Measurements from ENCODE around the gene LYRM9. TPM values are rescaled to one million over a fixed set of nuclear protein-coding genes. Genes with fewer than 3 reads are reported as not detected.

LYRM9 gene
- polyA plus RNA-seq, 3 donors = 5.9 to 7.6 (median 6.3) TPM

DNA sequence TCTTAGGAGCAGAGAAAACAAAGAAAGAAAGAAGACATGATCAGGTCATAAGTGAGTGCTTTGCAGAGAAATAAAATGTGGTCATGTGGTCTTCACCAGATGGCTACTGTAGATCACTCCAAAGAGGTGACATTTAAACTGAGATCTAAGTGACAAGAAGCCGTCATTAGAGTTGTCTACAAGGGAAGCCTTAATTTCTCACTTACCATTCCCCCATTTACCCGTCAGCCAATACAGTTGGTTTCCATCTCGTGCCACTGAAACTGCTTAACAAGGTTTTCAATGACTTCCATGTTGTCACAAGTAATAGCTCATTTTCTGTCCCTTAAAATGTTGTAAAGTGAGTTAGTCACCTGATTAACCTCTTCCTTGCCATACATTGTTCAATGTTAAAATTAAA, 6.4 kb upstream of the LYRM9 start:
- Mint-ChIP-seq H3K4me3 (no peak overlapping the region), H3K4me1 (peaks cover 1% of the 10 kb centered on the region), H3K27me3 (ENCODE audit: low read depth in 3 of 3) (peaks cover 0 to 6% (median 3%) of the 10 kb centered on the region in 3 donors), H3K27ac (no peak overlapping the region), H3K36me3 (no peaks in the 10 kb centered on the region), H3K9me3 (peaks cover 0 to 2% (median 0%) of the 10 kb centered on the region in 7 donors)
- Histone ChIP-seq H3K36me3 (replicated peaks in 1 of 2; ENCODE audit: control insufficient read depth in 1 of 2, insufficient read depth in 2 of 2, low read length in 2 of 2) (no peaks in the 10 kb centered on the region), H4K20me1 (ENCODE audit: insufficient read depth, low read length) (no peaks in the 10 kb centered on the region), H3K27me3 (ENCODE audit: control insufficient read depth in 2 of 2, insufficient read depth in 2 of 2, low read length in 2 of 2) (no peaks in the 10 kb centered on the region), H3K4me2 (replicated peaks; ENCODE audit: extremely low read depth, low read length, poor library complexity, severe bottlenecking) (no peak overlapping the region), H3K9me3 (replicated peaks in 1 of 2; ENCODE audit: control insufficient read depth in 1 of 2, insufficient read depth in 1 of 2, low read length in 2 of 2) (no peaks in the 10 kb centered on the region), H2AFZ (ENCODE audit: insufficient read depth, low read depth, low read length, poor library complexity, severe bottlenecking) (no peak overlapping the region), H3K4me3 (replicated peaks in 1 of 3; ENCODE audit: low read depth in 2 of 3, low read length in 3 of 3) (no peak overlapping the region), H3K79me2 (ENCODE audit: insufficient read depth, low read length) (no peaks in the 10 kb centered on the region), H3K9ac (ENCODE audit: insufficient read depth, low read length, poor library complexity, severe bottlenecking) (no peak overlapping the region), H3K27ac (ENCODE audit: low read depth in 1 of 2, low read length in 2 of 2) (no peak overlapping the region), H3K4me1 (ENCODE audit: control insufficient read depth in 1 of 2, insufficient read depth in 2 of 2, low read length in 2 of 2) (peaks cover 2% of the 10 kb centered on the region in 2 donors)
- TF ChIP-seq, protein P1, sequence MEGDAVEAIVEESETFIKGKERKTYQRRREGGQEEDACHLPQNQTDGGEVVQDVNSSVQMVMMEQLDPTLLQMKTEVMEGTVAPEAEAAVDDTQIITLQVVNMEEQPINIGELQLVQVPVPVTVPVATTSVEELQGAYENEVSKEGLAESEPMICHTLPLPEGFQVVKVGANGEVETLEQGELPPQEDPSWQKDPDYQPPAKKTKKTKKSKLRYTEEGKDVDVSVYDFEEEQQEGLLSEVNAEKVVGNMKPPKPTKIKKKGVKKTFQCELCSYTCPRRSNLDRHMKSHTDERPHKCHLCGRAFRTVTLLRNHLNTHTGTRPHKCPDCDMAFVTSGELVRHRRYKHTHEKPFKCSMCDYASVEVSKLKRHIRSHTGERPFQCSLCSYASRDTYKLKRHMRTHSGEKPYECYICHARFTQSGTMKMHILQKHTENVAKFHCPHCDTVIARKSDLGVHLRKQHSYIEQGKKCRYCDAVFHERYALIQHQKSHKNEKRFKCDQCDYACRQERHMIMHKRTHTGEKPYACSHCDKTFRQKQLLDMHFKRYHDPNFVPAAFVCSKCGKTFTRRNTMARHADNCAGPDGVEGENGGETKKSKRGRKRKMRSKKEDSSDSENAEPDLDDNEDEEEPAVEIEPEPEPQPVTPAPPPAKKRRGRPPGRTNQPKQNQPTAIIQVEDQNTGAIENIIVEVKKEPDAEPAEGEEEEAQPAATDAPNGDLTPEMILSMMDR (IDR thresholded peaks at IDR 0.05) = no peak
- intact Hi-C loops (cut with micrococcal nuclease) = no loop called here
- DNase-seq = no peak
- WGBS (ENCODE audit: insufficient coverage) = no CpG with 5 or more reads among the region's 3 CpGs

DNA sequence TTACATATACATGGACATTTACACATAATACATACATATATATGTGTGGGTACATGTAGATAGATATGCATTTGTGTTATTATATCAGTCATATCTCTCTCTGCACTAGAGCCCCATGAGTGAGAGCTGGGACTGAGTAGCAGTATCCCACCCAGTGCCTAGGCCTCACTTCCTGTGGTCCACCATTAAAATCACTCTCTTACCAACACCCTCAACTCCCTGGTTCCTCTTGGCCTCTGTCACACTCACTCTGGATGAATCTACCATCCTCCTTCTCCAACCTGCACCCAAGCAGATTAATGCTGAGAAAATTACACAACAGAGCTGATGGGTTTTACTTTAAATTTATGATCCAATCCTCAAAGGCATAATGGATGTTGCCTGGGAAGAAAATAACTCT, 4.9 kb upstream of the LYRM9 start:
- no peak overlapping the region for H2AFZ ChIP-seq (ENCODE audit: insufficient read depth, low read depth, low read length, poor library complexity, severe bottlenecking)
- H3K4me3 ChIP-seq (replicated peaks in 1 of 3; ENCODE audit: low read depth in 2 of 3, low read length in 3 of 3) = no peak overlapping the region
- H3K36me3 ChIP-seq (replicated peaks in 1 of 2; ENCODE audit: control insufficient read depth in 1 of 2, insufficient read depth in 2 of 2, low read length in 2 of 2) = no peaks in the 10 kb centered on the region
- intact Hi-C loops (cut with micrococcal nuclease) = no loop called here
- DNase-seq = no peak
- H3K27ac ChIP-seq (ENCODE audit: low read depth in 1 of 2, low read length in 2 of 2) = no peak overlapping the region
- H3K9ac ChIP-seq (ENCODE audit: insufficient read depth, low read length, poor library complexity, severe bottlenecking) = no peak overlapping the region
- no peaks in the 10 kb centered on the region for H3K36me3 Mint-ChIP-seq
- peaks cover 15 to 16% of the 10 kb centered on the region in 2 donors for H3K4me1 ChIP-seq (ENCODE audit: control insufficient read depth in 1 of 2, insufficient read depth in 2 of 2, low read length in 2 of 2)
- H3K27ac Mint-ChIP-seq = no peak overlapping the region
- TF ChIP-seq, protein P1 (IDR thresholded peaks at IDR 0.05) = no peak
- no peaks in the 10 kb centered on the region for H3K9me3 ChIP-seq (replicated peaks in 1 of 2; ENCODE audit: control insufficient read depth in 1 of 2, insufficient read depth in 1 of 2, low read length in 2 of 2)
- peaks cover 0 to 2% (median 0%) of the 10 kb centered on the region in 7 donors for H3K9me3 Mint-ChIP-seq
- H3K27me3 Mint-ChIP-seq (ENCODE audit: low read depth in 3 of 3) = peaks cover 0 to 3% (median 0%) of the 10 kb centered on the region in 3 donors
- no peaks in the 10 kb centered on the region for H3K79me2 ChIP-seq (ENCODE audit: insufficient read depth, low read length)
- no peak overlapping the region for H3K4me3 Mint-ChIP-seq
- H4K20me1 ChIP-seq (ENCODE audit: insufficient read depth, low read length) = no peaks in the 10 kb centered on the region
- peaks cover 14% of the 10 kb centered on the region for H3K4me1 Mint-ChIP-seq
- H3K4me2 ChIP-seq (replicated peaks; ENCODE audit: extremely low read depth, low read length, poor library complexity, severe bottlenecking) = no peak overlapping the region
- no peaks in the 10 kb centered on the region for H3K27me3 ChIP-seq (ENCODE audit: control insufficient read depth in 2 of 2, insufficient read depth in 2 of 2, low read length in 2 of 2)
